ENCODE measurements around the gene PKHD1.

- no peak for TF ChIP-seq CTCF (IDR thresholded peaks at IDR 0.05)
- no peak for TF ChIP-seq POLR2A (IDR thresholded peaks at IDR 0.05)
Measured at GRCh38 chr6:52089758-52090348, 2.4 kb upstream of the PKHD1 start.
